ENCODE results near the gene NLGN4X.

Gene NLGN4X

GRCh38 chrX:6004529-6004928 is 224.1 kb downstream of the NLGN4X start:
- no peak overlapping the region for H3K4me3 ChIP-seq (replicated peaks; ENCODE audit: low read depth, low read length)
- DNase-seq (ENCODE audit: extremely low read depth, low read depth) = no peak

GRCh38 chrX:6002056-6002455 is 226.6 kb downstream of the NLGN4X start:
- no peak for DNase-seq (ENCODE audit: extremely low read depth, low read depth)
- H3K4me3 ChIP-seq (replicated peaks; ENCODE audit: low read depth, low read length) = no peak overlapping the region
- TF ChIP-seq CTCF (IDR thresholded peaks at IDR 0.05; ENCODE audit: low read depth, low read length, missing control alignments) = no peak

More at GRCh38 chrX:6004529-6004928, 224.1 kb downstream of the NLGN4X start:
- no peak for TF ChIP-seq CTCF (IDR thresholded peaks at IDR 0.05; ENCODE audit: low read depth, low read length, missing control alignments)

DNA sequence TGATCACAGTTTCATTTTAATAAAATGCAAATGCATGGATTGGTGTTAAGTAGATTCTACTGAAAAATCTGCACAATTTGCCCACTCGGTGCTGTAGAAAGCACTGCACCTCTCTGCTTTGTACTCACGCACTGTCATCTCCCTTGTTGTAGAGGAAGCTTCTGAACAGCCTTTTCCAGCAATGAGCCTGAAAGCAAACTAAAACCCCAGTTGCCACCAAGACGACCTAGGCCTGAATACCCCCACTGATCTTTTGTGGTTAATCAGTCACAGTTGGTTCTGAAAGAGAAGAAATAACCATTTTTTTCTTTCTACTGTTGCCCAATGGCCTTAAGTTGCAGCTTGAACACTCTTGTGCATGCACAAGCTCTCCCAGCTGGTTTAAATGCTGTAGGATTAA is 229.8 kb downstream of the NLGN4X start:
- H3K4me3 ChIP-seq (replicated peaks; ENCODE audit: low read depth, low read length) = no peak overlapping the region
- no peak for DNase-seq (ENCODE audit: extremely low read depth, low read depth)
- no peak for TF ChIP-seq CTCF (IDR thresholded peaks at IDR 0.05; ENCODE audit: low read depth, low read length, missing control alignments)

GRCh38 chrX:5998456-5998855 is 230.2 kb downstream of the NLGN4X start:
- H3K4me3 ChIP-seq (replicated peaks; ENCODE audit: low read depth, low read length) = no peak overlapping the region
- no peak for DNase-seq (ENCODE audit: extremely low read depth, low read depth)
- TF ChIP-seq CTCF (IDR thresholded peaks at IDR 0.05; ENCODE audit: low read depth, low read length, missing control alignments) = no peak

GRCh38 chrX:5991393-5991792 is 237.3 kb downstream of the NLGN4X start:
- TF ChIP-seq CTCF (IDR thresholded peaks at IDR 0.05; ENCODE audit: low read depth, low read length, missing control alignments) = no peak
- DNase-seq (ENCODE audit: extremely low read depth, low read depth) = no peak
- no peak overlapping the region for H3K4me3 ChIP-seq (replicated peaks; ENCODE audit: low read depth, low read length)

GRCh38 chrX:5979338-5979737 is 249.3 kb downstream of the NLGN4X start:
- TF ChIP-seq CTCF (IDR thresholded peaks at IDR 0.05; ENCODE audit: low read depth, low read length, missing control alignments) = no peak
- DNase-seq (ENCODE audit: extremely low read depth, low read depth) = no peak

GRCh38 chrX:5976332-5976731 is 252.3 kb downstream of the NLGN4X start:
- DNase-seq (ENCODE audit: extremely low read depth, low read depth) = no peak
- H3K4me3 ChIP-seq (replicated peaks; ENCODE audit: low read depth, low read length) = no peak overlapping the region
- no peak for TF ChIP-seq CTCF (IDR thresholded peaks at IDR 0.05; ENCODE audit: low read depth, low read length, missing control alignments)

More at GRCh38 chrX:5979338-5979737, 249.3 kb downstream of the NLGN4X start:
- H3K4me3 ChIP-seq (replicated peaks; ENCODE audit: low read depth, low read length) = no peak overlapping the region
